SHP77 treated with DMSO at 0.1 percent for 48 hours (cell line): ENCODE measurements around the gene WWOX.

ENCODE experiments used
- DNase-seq: peaks from one replicate; lab custom pipeline; 2025; lab: John Stamatoyannopoulos, UW

The WWOX gene

DNA sequence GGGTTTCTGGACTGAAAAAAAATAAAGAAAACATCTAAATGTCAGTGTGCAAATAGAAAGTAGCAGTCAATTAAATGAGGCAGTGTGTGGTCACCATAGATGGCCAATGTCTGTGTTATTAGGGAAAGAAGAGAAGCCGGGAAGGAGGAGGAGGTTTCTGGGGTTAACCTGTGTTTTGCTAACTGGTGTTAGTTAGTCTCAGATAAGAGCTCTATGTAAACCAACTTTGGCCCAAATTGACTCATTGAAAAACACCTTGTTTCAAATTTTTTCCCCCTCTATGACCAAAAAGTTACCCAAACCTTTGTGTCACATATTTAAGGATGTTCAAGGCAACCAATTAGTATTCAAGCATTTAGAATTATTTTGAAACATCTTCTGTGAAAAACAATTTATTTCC, 970.2 kb downstream of the WWOX start:
- no peak for DNase-seq

DNA sequence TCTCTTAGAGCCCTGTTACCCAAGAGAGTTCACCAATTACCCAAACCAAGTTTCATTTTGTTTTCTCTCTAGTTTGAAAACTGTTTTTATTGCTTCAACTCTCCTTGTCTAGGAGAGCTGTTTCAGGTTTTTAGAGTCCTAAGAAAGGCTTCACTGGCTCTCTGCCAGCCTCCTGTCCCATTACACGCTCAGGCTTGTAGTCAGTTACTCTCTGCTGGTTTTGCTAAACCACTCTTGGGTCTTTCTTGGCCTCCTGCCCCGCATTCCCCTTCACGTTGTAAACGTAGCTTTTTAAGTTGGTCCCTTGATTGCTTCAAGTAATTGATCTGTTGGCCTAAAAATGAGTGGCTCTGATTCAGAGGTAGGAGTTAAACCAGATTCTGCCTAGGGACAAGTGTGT, 972.0 kb downstream of the WWOX start:
- no peak for DNase-seq

DNA sequence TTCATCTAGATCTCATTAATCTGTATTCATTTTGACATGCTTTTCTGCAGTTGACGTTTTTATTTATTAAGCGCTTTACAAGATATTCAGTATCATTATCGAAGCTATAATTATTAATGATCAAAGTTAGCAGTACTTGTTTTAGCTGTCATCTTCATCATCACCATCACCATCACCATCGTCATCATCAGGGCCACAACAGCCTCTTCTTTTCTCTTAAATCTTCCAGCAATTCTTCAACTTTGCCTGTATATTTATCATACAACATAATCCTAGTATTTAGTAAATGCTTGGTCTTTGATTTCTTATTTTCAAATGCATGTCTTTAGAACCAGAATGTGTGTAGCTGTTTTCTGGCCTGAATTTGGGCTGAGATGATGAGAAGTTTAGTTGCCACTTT, 973.1 kb downstream of the WWOX start:
- DNase-seq, result no peak

DNA sequence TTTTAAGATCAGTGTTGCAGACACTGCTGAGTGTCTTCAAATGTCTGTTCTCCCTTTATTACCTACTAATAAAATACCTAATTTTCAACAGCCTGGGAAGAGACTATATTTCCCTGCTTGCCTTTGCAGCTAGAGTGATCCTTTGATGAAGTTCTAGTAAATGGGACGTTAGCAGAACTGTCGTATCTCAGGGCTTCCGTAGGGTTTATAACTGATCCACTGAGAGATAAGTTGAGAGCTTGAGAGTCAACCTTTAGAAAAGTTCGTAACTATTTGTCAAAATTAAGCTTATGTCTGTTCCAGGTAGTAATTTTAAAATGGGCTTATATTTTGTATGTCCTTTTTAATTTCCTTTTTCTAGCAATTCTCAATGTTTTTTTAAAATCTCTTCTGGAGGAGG, 974.1 kb downstream of the WWOX start:
- no peak for DNase-seq

DNA sequence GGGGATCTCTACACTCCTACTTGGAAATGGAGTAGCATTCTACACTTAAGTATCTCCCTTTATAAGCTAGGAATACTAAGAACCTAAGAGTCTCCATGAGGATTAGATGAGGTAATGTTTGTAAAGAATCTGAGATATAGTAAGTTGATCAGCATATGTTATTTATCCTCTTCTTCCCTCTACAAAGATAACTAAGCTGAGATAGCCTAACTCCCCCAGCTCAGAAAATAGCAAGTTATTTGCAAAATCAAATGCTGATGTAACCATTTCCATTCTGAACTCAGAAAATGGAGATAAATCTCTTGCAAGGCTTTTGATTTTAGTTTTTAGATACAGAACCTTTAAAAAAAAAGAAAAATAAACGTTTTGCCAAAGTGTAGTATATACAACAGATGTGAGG, 975.1 kb downstream of the WWOX start:
- DNase-seq, result no peak

DNA sequence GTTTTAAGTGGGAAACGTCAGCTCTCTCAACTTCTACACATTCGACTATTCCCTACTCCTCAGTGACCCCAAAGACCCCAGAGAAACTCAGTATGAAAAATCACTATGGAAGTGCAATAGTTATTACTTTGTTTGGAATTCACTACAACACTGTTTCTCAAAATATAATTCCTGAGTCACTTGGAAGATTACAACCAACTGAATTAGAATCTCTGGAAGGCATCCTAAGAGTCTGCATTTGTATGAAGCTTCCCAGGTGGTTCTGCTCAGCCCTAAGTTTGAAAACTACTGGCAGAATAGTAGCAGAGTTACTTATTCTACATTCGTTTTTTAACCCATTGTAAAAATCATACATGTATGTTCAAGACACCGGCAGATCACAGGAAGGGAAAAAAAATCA, 975.5 kb downstream of the WWOX start:
- no peak for DNase-seq

DNA sequence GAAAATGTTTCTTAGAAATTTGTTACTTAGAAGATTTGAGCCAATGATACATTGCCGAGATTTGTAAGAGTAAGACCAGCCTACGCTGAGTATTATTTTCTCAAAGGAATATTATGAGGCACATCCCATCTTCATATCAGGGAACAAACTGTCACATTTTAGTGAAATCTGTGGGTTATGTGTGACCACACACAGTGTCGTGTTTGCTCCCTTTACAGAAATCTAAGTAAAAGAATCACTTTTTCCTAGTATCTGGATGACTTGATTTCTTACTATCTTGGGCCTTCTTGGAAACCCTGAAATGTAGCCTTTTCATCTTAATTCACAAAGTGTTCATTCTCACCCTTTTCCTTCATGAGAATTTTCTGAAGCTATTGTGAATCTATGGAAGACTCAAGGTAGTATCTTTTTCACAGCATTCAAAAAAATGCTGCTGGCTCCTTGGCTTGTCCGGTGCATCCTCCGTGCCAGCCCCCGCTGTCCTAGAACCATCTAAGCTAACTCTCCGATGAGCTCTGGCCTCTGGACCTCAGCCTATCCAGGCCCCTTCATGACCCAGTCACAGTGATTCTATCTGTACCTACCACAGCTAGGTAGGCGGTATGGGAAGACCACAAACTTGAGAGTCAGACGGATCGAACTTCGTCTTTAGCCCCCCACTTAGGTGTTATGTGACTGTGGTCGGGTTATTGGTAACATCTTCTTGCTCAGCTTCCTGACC, 976.8 kb downstream of the WWOX start:
- no peak for DNase-seq

DNA sequence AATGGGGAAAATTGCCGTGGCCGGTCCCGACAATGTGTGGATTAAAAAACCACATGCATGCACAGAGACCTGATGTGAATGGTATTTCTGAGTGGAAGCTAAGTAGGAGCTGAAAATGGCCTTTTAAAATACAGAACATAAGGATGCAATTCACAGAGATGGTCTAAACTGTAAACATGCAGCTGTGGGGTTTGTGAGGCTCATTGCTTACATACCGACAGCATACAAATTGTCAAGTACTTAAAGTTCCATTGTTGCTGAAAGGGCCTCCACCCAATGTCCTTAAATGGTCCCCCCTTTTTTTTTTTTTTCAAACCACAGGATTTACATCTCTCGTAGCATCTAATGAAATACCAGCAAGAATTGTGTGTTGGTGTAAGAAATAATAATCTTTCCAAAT, 977.9 kb downstream of the WWOX start:
- DNase-seq, result no peak

DNA sequence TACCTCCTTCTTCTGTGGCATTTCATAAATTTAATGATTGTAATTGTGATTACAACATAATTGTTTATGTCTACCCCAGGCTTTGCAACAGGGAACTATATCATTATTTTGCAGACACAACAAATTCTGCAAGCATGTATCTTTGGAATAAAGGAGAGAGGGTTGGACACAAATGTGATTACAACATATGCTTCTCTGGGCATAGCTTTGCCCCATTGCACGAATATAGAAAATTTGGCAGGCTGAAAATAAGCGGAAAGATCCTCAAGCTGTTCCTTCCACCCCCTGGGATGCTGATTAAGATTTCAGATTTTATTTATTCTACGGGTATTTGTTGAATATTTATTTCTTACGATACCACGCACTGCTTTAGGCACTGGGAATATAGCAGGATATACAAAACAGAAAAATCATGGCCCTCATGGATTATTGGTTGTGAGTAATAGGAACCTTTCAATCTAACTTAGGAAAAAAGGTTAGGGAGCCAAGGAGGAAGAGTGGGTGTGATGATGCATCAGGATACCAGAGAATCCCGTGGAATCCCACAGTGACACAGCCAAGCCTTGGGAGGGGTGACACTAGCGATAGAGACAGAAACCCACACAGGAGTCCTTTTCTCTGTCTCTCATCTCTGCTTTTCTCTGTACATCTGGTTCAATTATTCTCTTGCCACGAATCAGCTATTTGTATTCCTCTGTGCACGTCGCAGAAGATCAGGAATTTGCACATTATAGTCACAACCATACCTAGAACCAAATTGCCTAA, 980.4 kb downstream of the WWOX start:
- DNase-seq, result no peak

DNA sequence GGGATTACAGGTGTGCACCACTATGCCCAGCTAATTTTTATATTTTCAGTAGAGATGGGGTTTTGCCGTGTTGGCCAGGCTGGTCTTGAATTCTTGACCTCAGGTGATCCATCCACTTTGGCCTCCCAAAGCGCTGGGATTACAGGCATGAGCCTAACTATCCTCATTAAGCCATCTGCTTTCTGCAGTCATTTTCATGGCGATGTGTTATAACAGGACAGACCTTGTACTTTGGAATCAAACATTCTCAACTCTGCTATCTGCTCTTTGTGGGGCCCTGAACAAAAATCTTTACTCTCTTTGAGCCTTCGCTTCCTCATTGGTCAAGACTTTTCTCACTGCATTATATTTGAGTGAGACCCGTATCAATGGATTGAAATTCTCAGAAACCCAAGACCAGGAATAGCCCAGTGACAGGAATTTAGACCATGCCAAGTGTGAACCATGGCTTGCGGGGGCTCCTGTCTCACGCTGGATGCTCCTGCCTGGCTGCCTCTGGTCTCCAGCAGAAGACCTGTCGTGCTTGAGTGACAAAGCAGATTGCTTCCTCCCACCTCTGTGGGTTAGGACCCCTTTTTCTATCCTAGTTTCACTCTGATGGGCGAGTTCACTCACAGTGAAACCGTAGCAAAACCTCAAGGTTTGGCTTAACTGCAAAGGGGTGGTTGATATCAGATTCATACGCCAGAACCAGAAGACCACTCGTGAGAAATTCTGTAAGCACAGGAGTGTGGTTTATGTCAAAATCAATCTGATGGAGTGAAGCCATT, 982.0 kb downstream of the WWOX start:
- no peak for DNase-seq

DNA sequence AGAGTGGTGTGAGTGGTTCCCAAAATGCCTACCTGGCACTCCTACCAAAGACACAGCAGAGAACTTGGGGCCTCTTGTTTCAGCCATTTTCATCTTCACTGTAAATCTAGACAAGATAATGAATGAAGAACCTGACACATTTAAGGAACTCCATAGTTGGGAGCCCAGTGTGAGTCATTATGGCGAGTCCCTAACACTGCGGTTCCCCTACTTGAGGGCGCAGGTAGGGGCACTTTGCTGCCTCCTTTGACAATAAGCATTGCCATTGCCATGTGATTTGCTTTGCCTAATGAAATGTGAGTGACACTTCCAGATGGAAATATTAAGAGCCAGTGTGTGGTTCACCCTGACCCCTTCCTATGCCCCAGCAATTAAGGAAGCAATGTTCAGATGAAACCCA, 983.5 kb downstream of the WWOX start:
- no peak for DNase-seq

DNA sequence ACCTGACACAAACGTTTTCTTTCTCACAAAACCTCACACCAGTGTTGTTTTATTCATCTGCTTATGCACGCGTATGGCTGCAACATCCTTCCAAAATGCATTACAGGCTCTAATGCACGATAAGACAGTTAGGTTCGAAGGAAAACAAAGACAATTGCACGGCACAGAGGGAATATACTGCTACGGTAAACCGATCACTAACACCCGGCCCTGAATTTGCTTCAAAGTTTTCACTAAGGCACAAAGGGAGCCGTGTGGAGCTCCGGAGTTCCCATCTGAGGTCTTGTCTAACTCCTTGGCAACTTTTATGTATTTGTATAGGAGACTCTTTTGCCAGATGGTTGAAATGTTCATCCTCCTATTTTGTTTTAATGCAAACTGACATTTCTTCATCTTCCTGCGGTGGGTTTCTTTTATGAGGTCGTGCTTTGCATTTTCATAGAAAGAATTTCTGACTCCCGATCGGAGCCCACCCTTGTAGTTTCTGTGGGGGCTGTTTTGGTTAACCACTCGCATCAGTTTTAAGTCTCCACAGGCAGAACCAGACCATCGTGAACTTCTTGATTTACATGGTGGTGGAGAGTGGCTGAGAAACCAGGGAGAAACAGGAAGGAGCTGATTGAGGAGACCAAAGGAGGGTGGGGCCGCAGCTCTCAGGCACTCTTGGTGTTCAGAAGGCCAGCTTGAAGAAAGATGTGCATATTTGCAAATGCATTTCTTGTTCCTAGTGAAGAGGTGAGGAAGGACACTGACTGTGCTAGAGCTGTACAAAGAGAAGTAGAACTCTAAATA, 984.2 kb downstream of the WWOX start:
- no peak for DNase-seq

DNA sequence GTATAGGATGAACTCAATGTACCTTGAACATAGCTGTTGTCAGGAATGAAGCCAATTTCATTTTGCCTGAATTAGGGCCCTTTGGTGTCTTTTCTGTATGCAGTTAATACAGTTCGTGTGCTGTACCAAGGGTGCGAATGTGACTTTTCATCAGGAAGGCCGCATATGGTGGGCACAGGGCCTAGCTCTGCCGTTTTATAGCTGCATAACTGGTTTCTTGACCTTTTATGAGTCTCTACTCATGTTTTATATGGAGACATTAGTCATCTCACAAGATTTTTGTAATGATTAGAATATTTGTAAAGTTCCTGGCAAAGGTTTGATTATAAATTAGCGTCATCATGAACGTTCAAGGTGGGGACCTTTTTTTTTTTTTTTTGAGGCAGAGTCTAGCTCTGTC, 989.5 kb downstream of the WWOX start:
- no peak for DNase-seq

DNA sequence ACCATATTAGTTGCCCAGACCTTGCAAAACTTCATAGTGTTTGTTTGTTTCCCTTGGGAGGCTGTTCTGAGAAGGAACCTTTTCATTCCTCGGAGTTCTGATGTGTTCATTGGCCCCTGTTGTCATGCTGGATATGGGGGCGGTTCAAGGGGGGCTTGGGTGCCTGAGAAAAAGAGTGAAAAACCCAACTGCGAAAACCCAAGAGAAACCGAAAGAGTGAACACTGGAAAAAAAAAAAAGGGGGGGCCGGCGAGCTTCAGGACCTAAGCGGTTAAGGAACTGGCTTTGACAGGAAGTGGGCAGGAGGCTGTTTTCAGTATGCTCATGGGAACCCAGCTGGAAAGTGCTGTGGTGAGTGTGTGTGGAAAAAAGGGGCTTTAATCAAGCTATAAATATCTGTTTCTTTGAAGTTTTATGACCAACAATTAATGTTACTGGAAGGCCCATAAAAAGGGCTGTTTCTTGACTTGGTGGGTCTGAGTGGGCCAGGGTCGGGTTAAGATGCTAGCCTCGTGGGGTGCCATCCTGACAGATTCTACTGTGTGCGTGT, 990.4 kb downstream of the WWOX start:
- DNase-seq, result no peak

DNA sequence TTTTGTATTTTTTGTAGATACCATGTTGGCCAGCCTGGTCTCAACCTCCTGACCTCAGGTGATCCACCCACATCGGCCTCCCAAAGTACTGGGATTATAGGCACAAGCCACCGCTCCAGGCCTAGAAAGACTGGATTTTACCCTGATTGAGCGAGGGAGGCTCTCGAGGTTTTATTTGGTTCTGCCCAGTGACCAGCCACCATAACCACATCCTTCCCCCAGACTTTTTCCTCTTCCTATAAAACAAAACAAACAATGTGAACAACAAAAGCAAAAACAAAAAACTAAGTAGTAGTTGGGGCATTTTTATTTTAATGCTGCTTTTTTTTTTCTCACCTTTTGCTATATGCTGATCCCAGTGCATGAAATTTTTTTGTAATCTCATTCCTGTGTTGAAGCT, 991.5 kb downstream of the WWOX start:
- no peak for DNase-seq

DNA sequence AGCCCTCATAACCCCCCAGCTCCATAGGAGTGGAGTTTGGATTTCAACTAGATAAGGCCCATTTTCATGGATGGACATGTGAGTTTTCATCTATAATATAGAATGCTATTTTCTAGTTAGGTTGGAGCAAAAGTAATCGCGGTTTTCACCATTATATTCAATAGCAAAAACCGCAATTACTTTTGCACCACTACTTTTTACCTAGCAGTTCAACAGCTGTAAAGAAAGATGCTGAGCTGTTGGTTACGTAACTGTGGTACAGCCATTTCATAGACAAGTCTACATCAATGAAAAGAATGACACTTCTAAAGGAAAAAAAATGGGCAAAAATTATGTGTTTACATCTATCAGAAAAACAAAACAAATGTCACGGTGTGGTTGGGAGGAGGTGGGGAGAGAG, 993.4 kb downstream of the WWOX start:
- DNase-seq, result no peak

DNA sequence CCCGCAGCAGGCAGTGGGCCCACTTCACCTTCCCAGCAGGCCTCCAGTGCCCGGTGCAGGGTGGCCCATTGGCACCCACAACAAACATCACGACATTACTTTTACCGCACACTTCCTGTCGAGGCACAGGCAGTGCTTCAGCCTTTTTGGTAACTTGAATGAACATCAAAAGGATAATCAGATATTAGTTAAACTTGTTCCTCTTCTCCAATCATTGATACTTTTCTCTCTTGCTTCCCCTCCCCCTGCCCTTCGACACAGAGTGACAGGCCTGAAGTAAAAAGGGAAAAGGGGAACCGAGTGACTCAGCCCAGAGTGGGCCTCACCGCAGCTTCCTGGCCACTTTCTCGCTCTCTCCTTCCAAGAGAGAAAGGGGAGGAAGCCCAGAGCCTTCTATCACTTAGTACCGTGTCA, 994.1 kb downstream of the WWOX start:
- DNase-seq, result no peak

DNA sequence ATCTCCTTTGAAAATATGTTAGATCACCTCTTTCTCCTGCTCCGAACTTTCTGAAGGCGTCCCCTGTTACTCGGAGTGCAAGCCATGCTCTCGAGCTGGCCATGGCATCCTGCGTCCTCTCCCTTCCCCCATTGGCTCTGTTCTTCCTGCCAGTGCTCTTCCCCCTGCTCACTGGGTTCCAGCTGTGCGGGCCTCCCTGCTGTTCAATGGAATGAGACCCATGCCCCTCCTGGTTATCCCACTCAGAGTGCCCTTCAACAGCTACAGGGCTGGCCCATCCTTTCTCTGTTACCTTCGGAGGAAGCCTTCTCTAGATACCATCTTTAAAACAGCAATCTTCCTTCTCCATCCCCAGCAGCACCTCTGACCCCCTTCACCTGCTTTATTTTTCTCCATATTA, 996.8 kb downstream of the WWOX start:
- DNase-seq, result no peak

DNA sequence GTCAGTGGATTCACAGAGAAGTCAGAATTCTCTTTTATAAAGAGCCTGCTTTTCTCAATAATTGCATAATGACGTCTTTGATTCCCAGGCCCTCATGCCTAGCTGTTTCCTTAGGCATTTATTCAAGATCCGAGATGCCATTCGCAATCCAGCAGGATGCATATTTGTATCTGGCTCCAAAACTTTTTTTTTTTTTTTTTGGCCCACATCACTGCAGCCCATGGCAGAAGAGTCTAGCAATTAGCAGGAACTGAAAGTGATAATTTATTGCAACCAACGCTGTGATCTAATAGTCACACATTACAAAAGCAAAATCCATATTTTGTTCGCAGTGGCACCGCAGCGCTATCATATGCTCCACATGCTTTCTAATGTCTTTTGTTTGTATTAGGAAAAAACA, 997.7 kb downstream of the WWOX start:
- DNase-seq, result no peak

DNA sequence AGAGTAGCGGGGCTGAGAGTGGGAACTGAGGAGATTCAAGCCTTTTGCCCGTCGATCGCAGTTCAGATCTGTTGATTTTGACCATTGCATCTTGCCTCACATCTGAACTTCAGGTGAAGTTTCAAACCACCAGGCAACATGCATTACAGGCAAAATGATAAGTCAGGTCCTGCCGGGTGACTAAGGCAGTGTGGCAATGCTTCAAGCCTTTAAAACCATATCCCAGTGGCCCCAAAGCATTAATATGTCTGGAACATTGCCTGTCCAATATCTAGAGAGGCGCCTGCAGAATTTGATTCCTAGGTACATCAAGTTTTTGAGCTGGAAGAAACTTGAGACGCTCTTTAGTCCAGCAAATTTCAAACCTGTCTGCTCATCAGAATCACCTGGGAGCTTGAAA, 998.3 kb downstream of the WWOX start:
- DNase-seq, result no peak

DNA sequence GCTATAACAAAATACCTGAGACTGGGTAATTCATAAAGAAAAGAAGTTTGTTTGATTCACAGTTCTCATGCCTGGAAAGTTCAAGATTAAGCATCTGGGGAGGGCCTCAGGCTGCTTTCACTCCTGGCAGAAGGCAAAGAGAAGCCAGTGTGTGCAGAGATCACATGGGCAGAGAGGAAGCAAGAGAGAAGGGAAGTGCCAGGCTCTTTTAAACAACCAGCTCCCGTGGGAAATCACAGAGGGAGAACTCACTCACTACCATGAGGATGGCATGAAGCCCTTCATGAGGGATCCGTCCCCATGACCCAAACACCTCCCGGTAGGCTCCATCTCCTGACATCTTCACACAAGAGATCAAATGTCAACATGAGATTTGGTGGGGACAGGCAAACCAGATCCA, 999.5 kb downstream of the WWOX start:
- DNase-seq, result no peak

DNA sequence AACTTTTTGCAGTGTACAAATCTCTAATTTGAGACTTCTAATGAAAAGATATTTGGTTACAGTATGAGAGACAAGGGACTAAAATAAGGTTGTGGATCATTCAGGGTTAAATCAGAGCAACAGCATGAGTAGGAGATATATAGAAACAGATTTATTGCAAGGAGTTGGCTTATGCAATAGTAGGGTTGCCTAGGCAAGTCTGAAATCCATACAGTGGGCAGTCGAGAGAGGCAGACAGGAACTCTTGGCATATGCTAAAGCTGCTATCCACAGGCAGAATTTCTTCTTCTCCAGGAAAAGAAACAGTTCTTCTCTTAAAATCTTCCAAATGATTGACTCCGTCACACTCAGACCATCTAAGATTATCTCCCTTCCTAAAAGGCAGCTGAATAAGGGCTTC, 1000.3 kb downstream of the WWOX start:
- DNase-seq, result no peak
